Peyer's patch (tissue), 4 donors: Measurements from ENCODE around the gene INTS11.

Experiments
- CTCF ChIP-seq, 6 experiments: fragments of 450-650 bp in 4 of 6; fragments of 200-600 bp in 2 of 6; sonication (generic) in 1 of 6; IDR thresholded peaks; one replicate each; pipeline ENCODE4 v1.5.1; 2017 to 2019; ENCODE audit warnings: antibody characterized with exemption in 6 of 6, mild to moderate bottlenecking in 3 of 6, moderate library complexity in 1 of 6
- POLR2A ChIP-seq, 2 donors: fragments of 450-650 bp; IDR thresholded peaks; one replicate each; pipeline ENCODE4 v1.5.1; 2017; ENCODE audit warnings: antibody characterized with exemption in 2 of 2, mild to moderate bottlenecking in 2 of 2, moderate library complexity in 2 of 2

DNA sequence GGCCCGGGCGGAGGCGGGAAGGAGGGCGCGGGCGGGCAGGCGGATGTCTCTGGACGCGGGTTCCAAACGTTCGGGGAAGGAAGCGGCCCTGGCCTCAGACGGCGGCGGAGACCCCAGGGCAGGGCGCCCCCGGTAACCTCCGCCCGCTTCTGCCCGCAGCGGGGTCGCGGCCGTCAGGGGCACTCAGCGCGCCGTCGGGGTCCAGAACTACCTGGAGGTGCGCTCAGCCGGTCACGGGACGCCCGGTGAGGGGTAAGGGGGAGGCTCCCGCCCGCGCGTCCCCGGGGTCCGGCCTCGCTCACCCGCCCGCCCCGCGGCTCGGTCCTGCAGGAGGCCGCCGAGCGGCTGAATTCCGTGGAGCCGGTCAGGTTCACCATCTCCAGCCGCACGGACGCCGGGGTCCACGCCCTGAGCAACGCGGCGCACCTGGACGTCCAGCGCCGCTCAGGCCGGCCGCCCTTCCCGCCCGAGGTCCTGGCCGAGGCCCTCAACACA, 15.7 kb downstream of the INTS11 start:
- TF ChIP-seq CTCF (IDR thresholded peaks at IDR 0.05) (no peak), POLR2A (IDR thresholded peaks at IDR 0.05) (no peak)
